Heart left ventricle (tissue), 16 donors: ENCODE measurements around the gene SNED1. TPM values are rescaled to one million over a fixed set of nuclear protein-coding genes. Genes with fewer than 3 reads are reported as not detected.

ENCODE experiments used
- ATAC-seq, 4 donors: fragments of 200-7000 bp; cut with Tn5 transposase; one replicate each; pipeline ENCODE4 v1.9.1; 2020 to 2022; ENCODE audit warnings: moderate library complexity in 4 of 4, mild to moderate bottlenecking in 3 of 4, moderate number of reproducible peaks in 1 of 4
- DNase-seq, 5 donors: peaks; one replicate each; pipeline ENCODE4 v3.0.0-alpha.2; 2020
- H3K27ac ChIP-seq, 12 donors: fragments of 200-600 bp; sonication (generic) in 4 of 12; one replicate each; pipeline versions ENCODE4 v1.5.0 to v1.8.0; 2016 to 2022; ENCODE audit warnings: mild to moderate bottlenecking in 2 of 12
- H3K27me3 ChIP-seq, 9 donors: fragments of 200-600 bp; sonication (generic) in 2 of 9; one replicate each; pipeline versions ENCODE4 v1.5.1 to v1.8.0; 2016 to 2022; ENCODE audit warnings: mild to moderate bottlenecking in 3 of 9
- H3K36me3 ChIP-seq, 9 donors: fragments of 200-600 bp; sonication (generic) in 2 of 9; one replicate each; pipeline versions ENCODE4 v1.5.0 to v1.8.0; 2018 to 2022; ENCODE audit warnings: mild to moderate bottlenecking in 2 of 9
- H3K4me1 ChIP-seq, 12 donors: fragments of 200-600 bp; sonication (generic) in 4 of 12; one replicate each; pipeline versions ENCODE4 v1.5.0 to v1.8.0; 2016 to 2022; ENCODE audit warnings: mild to moderate bottlenecking in 3 of 12
- H3K4me3 ChIP-seq, 12 donors: fragments of 200-600 bp; sonication (generic) in 4 of 12; one replicate each; pipeline versions ENCODE4 v1.5.0 to v1.8.0; 2017 to 2022; ENCODE audit warnings: mild to moderate bottlenecking in 9 of 12, moderate library complexity in 4 of 12
- H3K9me3 ChIP-seq, 12 donors: fragments of 200-600 bp; sonication (generic) in 4 of 12; one replicate each; pipeline versions ENCODE4 v1.5.0 to v1.8.0; 2016 to 2022; ENCODE audit warnings: mild to moderate bottlenecking in 1 of 12
- CTCF ChIP-seq, 12 donors: fragments of 200-600 bp; sonication (generic) in 4 of 12; IDR thresholded peaks; one replicate each; pipeline versions ENCODE4 v1.5.0 to v1.8.0; 2018 to 2022; ENCODE audit warnings: antibody characterized with exemption in 12 of 12, mild to moderate bottlenecking in 5 of 12
- POLR2A ChIP-seq, 2 donors: fragments of 450-650 bp; IDR thresholded peaks; one replicate each; pipeline ENCODE4 v1.6.1; 2017; ENCODE audit warnings: antibody characterized with exemption in 2 of 2, mild to moderate bottlenecking in 2 of 2, moderate library complexity in 2 of 2
- WGBS, 4 donors: extraction: QIAGEN DNeasy Blood & Tissue Kit in 2 of 4; methylation state at CpG; one replicate each; pipeline versions ENCODE4 v1.1.5 to v1.1.7; 2013 to 2018; 5-methylcytosine and 5-hydroxymethylcytosine counted together
- intact Hi-C, 10 donors: fragments of 100-400 bp; cut with DNase I; formaldehyde crosslinking; loops; one replicate each; pipeline versions ENCODE4 v1.11.1 to v1.14.2; 2022
- polyA plus RNA-seq, 2 donors: library from polyadenylated mRNA; stranded (reverse); fragments of 200-250 nt; gene quantifications; one replicate each; pipeline ENCODE4 v1.2.3, GENCODE V29; 2013
- total RNA-seq, 9 donors: library from RNA; depleted of rRNA in 2 of 9; stranded (reverse); fragments of >200 nt in 2 of 9; fragmentation: NEBNext Ultra II Directional in 3 of 9; extraction: Animal tissue kit (Norgen Biotek cat#: 25700) in 3 of 9; gene quantifications; one replicate each; pipeline versions ENCODE4 v1.1.0 to v1.2.4, GENCODE V29; 2016 to 2023
- donor health status: ischemic (EF 13 %, LVEDD 7.1; RV severe dilation, severe dysfunction).
- donor health status: healthy with polysubstance abuse.
- donor health status: DM: no; HTN: yes; CAD: no.
- donor health status: DM: no; HTN: no; CAD: no.
- donor health status: ischemic (EF 25% LVEDD 6.9; RV normal size, moderate dysfunction).
- donor health status: ischemic (EF 25% LVEDD 5.7; RV mildly dilated, moderate dysfunction).
- donor health status: healthy.
- donor health status: DM: yes; HTN: yes; CAD: no.
- donor health status: ischemic (EF 35%, LVEDD 5.7; RV mildly dilated, moderate dysfunction).
- donor health status: nonischemic (EF 11% LVEDD 7.7; RV severe dilation, severe dysfunction).
- donor health status: DM: yes; HTN: yes; CAD: no.
- donor health status: PGD.
- donor health status: ischemic (EF 29% LVEDD 5.4; RV normal size, mild dysfunction).
- donor health status: nonischemic (EF 23%, LVEDD 6.1; RV moderate dilation, normal function).

SNED1 gene
- total and polyA plus RNA-seq, 11 donors: 3.1 to 14.7 (median 4.9) TPM

GRCh38 chr2:241138471-241138870 is 140.1 kb downstream of the SNED1 start:
- no peaks in the 10 kb centered on the region for H3K9me3 ChIP-seq
- intact Hi-C loops: no loop called here
- TF ChIP-seq CTCF (IDR thresholded peaks at IDR 0.05) (no peak), POLR2A (IDR thresholded peaks at IDR 0.05) (no peak)
- WGBS, 4 donors: 91 to 99% (median 97%) methylated on average over 14 to 16 of the region's 16 CpGs
- H3K4me3 ChIP-seq: no peak overlapping the region
- H3K4me1 ChIP-seq: no peaks in the 10 kb centered on the region
- no peaks in the 10 kb centered on the region for H3K27me3 ChIP-seq
- H3K36me3 ChIP-seq: peaks cover 0 to 12% (median 0%) of the 10 kb centered on the region in 9 donors
- no peak overlapping the region for H3K27ac ChIP-seq
- no peak for ATAC-seq
- no peak for DNase-seq

- no peak for TF ChIP-seq CTCF (IDR thresholded peaks at IDR 0.05)
- TF ChIP-seq POLR2A (IDR thresholded peaks at IDR 0.05): no peak
- 94 to 96% (median 95%) methylated on average over 23 to 24 of the region's 24 CpGs for WGBS, 4 donors
- ATAC-seq: no peak
- Histone ChIP-seq H3K4me1 (no peaks in the 10 kb centered on the region), H3K27ac (no peak overlapping the region), H3K27me3 (no peaks in the 10 kb centered on the region), H3K4me3 (no peak overlapping the region), H3K9me3 (no peaks in the 10 kb centered on the region), H3K36me3 (peaks cover 0 to 12% (median 0%) of the 10 kb centered on the region in 9 donors)
- intact Hi-C loops: no loop called here
- DNase-seq: no peak
Observed at GRCh38 chr2:241139531-241140444, 141.4 kb downstream of the SNED1 start.

GRCh38 chr2:241140445-241140840 is 142.0 kb downstream of the SNED1 start:
- WGBS, 4 donors: 94 to 98% (median 96%) methylated on average over 10 of the region's 10 CpGs
- ATAC-seq (no peak), DNase-seq (no peak)
- no peaks in the 10 kb centered on the region for H3K27me3 ChIP-seq
- TF ChIP-seq CTCF (IDR thresholded peaks at IDR 0.05): no peak
- TF ChIP-seq POLR2A (IDR thresholded peaks at IDR 0.05): no peak
- H3K4me3 ChIP-seq: no peak overlapping the region
- intact Hi-C loops: no loop called here
- peaks cover 0 to 12% (median 0%) of the 10 kb centered on the region in 9 donors for H3K36me3 ChIP-seq
- no peak overlapping the region for H3K27ac ChIP-seq
- H3K9me3 ChIP-seq: no peaks in the 10 kb centered on the region
- H3K4me1 ChIP-seq: no peaks in the 10 kb centered on the region

GRCh38 chr2:241141214-241141770 is 142.9 kb downstream of the SNED1 start:
- intact Hi-C loops: no loop called here
- Histone ChIP-seq H3K36me3 (peaks cover 0 to 12% (median 0%) of the 10 kb centered on the region in 9 donors), H3K27ac (no peak overlapping the region), H3K9me3 (no peaks in the 10 kb centered on the region), H3K4me3 (no peak overlapping the region), H3K27me3 (no peaks in the 10 kb centered on the region), H3K4me1 (no peaks in the 10 kb centered on the region)
- DNase-seq: no peak
- TF ChIP-seq POLR2A (IDR thresholded peaks at IDR 0.05) (no peak), CTCF (IDR thresholded peaks at IDR 0.05) (no peak)
- 95 to 97% (median 95%) methylated on average over 14 of the region's 14 CpGs for WGBS, 4 donors
- no peak for ATAC-seq
